ENCODE results near the gene GDF3. TPM values are rescaled to one million over a fixed set of nuclear protein-coding genes. Genes with fewer than 3 reads are reported as not detected.
"Not testable (repeated sequence)": the region's sequence is repeated elsewhere in the genome, so short reads cannot be mapped to it uniquely, and the experiment has no call there.

GDF3 gene
- total RNA-seq, 2 experiments from 2014 or later: not detected

GRCh38 chr12:7640123-7640995, 55.2 kb downstream of the GDF3 start:
- H3K27me3 Mint-ChIP-seq, H3K9me3 Mint-ChIP-seq: not testable (repeated sequence)

More at GRCh38 chr12:7640123-7640995, 55.2 kb downstream of the GDF3 start:
- peak overlapping the region; percentile 74 for H3K4me3 Mint-ChIP-seq
- peak; percentile 59 for DNase-seq
- H3K27ac Mint-ChIP-seq: peak overlapping the region; percentile 86
- H3K4me1 Mint-ChIP-seq: peaks cover 23% of the 10 kb centered on the region
- H3K36me3 Mint-ChIP-seq: not testable (repeated sequence)

Other genes starting within 250 kb of the GDF3 start
- gene CD163, start 192.0 kb downstream of the GDF3 start, total RNA-seq: not detected
- not detected for gene APOBEC1, start 29.9 kb downstream of the GDF3 start, total RNA-seq
- not detected for gene DPPA3, start 15.7 kb upstream of the GDF3 start, total RNA-seq
- not detected for gene CLEC4C, start 51.6 kb upstream of the GDF3 start, total RNA-seq
- gene NANOGNB, start 69.4 kb upstream of the GDF3 start, total RNA-seq: not detected
- gene NANOG, start 93.6 kb upstream of the GDF3 start, total RNA-seq: not detected
- gene SLC2A14, start 177.1 kb upstream of the GDF3 start, total RNA-seq: under 1 TPM in 1 of 2 experiments, not detected in 1; 0.08 TPM
- 100 to 1,000 TPM; 125 to 147 TPM for gene SLC2A3, start 240.4 kb upstream of the GDF3 start, total RNA-seq